Cardiac fibroblast (primary cell): ENCODE data around the gene MAGEA4.
"Not testable (repeated sequence)": the region's sequence is repeated elsewhere in the genome, so short reads cannot be mapped to it uniquely, and the experiment has no call there.

Experiments
- DNase-seq, 2 donors: peaks; one replicate each; pipeline versions ENCODE4 v3.0.0 to v3.0.0-alpha.2; 2010; ENCODE audit warnings: low read depth in 2 of 2
- H3K4me3 ChIP-seq, 2 donors: replicated peaks in 1 of 2; 1 replicate in 1 of 2; 2 replicates in 1 of 2; pipeline ENCODE4 v1.5.1; 2011; ENCODE audit warnings: low read depth in 2 of 2, low read length in 2 of 2, mild to moderate bottlenecking in 2 of 2, moderate library complexity in 1 of 2
- TF ChIP-seq, protein P1 (sequence below): IDR thresholded peaks from one replicate; pipeline ENCODE4 v1.5.1; 2011; ENCODE audit warnings: low read depth, mild to moderate bottlenecking, low read length, inconsistent platforms

MAGEA4 gene

DNA sequence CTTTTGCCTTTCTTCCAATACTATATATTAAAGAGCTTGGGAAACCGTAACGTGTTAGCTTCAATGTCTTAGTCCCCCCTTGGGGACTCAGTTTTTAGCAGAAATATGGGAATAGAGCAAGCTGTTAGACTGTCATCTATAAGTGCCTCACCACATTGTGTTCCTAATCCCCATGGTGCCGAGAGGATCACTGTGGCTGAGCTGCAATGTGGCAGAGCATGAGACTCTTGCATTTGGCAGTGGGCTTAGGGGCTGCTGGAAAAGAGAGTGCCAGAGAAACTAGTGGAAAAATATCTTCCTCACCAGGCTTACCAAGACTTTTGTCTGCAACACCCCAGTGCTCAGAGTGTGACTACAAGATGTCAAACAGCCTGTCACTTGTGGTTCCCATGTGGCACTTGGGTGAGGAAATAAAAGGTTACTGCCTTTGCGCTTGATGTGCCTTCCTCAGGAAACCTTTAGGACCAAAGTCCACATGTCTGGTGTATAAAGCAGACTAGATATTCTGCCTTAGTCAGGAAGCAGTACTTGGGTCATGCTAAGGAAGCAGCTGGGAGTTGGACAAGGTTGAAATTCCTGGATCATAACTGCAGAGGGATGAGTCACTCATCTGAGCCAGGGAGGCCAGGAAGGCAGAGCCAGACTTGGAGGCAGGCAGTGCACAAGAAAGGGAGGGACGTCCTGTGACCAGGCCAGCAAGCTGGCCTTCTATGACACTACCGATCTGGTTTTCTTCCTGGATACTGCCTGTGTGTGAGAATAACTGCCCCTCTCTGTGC lies 9.7 kb upstream of the MAGEA4 start:
- TF ChIP-seq, protein P1, sequence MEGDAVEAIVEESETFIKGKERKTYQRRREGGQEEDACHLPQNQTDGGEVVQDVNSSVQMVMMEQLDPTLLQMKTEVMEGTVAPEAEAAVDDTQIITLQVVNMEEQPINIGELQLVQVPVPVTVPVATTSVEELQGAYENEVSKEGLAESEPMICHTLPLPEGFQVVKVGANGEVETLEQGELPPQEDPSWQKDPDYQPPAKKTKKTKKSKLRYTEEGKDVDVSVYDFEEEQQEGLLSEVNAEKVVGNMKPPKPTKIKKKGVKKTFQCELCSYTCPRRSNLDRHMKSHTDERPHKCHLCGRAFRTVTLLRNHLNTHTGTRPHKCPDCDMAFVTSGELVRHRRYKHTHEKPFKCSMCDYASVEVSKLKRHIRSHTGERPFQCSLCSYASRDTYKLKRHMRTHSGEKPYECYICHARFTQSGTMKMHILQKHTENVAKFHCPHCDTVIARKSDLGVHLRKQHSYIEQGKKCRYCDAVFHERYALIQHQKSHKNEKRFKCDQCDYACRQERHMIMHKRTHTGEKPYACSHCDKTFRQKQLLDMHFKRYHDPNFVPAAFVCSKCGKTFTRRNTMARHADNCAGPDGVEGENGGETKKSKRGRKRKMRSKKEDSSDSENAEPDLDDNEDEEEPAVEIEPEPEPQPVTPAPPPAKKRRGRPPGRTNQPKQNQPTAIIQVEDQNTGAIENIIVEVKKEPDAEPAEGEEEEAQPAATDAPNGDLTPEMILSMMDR: no peak
- no peak overlapping the region for H3K4me3 ChIP-seq
- DNase-seq: peak; percentile 83 to 91

DNA sequence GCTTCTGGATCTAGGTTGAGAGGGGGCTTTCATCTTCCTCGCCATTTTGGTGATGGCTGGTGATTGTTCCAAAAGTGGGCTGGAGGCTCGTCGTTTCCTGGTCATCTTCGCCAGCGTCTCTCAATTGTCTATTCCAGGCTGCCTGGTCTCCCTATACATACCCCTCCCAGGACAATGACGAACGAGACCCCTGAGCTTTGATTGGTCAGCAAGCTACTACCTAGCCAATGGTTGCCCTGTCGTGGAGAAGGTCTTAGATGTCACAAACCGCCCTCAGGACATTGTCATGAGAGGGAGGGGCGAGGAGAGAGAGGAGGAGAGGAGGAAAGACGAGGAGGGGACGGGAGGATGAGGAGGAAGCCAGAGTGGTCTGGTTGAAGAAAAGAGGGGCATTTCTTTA lies 7.7 kb upstream of the MAGEA4 start:
- TF ChIP-seq, protein P1: no peak
- no peak overlapping the region for H3K4me3 ChIP-seq
- DNase-seq: no peak

DNA sequence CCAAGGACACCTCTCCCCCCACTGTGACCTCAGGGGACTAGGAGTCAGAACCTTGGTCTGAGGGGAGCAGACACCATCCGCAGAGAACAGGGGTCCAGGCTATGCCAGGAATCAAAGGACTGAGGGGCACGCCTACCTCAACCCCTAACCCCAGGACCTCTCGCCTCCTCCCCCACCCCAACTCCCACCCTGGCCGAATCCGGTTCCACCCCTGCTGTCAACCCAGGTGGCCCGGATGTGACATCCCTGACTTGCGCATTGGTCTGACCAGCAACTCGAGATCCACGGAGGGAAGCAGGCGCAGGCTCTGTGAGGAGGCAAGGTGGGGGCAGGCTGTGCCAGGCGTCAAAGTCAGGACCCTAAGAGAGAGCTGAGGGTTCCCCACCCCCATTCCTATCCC lies 468 bp upstream of the MAGEA4 start:
- TF ChIP-seq, protein P1: no peak
- H3K4me3 ChIP-seq: no peak overlapping the region
- DNase-seq: no peak

DNA sequence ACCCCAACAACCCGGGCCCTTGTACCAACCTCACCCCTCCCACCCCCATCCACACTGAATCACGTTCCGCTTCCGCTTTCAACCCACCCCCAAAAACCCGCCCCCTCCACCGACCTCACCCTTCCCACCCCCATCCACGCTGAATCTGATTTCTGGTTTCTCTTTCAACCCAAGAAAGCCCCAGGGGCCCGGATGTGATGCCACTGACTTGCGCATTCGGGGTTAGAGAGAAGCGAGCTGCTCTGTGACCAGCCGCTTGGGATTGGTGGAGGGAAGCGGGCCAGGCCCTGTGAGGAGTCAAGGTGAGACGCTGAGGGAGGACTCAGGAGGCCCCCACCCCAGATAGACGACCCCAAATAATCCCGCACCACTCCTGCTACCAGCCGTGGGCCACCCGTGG lies 6.0 kb downstream of the MAGEA4 start:
- H3K4me3 ChIP-seq, DNase-seq: not testable (repeated sequence)

DNA sequence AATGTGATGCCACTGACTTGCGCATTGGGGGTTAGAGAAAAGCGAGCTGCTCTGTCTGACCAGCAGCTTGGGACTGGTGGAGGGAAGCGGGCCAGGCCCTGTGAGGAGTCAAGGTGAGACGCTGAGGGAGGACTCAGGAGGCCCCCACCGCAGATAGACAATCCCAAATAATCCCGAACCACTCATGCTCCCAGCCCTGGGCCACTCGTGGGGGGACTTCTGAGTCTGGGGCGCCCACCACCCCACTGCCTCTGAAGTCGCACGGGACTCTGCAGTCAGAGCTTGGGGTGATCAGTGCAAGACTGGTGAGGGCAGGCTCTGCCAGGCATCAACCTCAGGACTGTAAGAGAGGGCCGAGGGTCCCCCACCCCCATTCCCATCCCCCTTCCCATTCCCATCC lies 6.9 kb downstream of the MAGEA4 start:
- no peak for DNase-seq
- no peak overlapping the region for H3K4me3 ChIP-seq
- TF ChIP-seq, protein P1: no peak

DNA sequence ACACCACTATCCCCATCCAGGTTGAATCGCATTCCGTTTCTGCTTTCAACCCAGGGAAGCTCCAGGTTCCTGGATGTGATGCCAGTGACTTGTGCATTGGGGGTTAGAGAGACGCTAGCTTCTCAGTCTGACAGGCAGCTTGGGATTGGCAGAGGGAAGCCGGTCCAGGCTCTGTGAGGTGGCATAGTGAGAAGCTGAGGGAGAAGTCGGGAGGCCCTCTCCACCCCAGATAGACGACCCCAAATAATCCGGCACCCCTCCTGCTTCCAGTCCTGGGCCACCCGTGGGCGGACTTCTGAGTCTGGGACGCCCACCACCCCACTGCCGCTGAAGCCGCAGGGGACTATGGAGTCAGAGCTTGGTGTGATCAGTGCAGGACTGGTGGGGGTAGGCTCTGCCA lies 7.4 kb downstream of the MAGEA4 start:
- TF ChIP-seq, protein P1: no peak
- no peak for DNase-seq
- H3K4me3 ChIP-seq: no peak overlapping the region

DNA sequence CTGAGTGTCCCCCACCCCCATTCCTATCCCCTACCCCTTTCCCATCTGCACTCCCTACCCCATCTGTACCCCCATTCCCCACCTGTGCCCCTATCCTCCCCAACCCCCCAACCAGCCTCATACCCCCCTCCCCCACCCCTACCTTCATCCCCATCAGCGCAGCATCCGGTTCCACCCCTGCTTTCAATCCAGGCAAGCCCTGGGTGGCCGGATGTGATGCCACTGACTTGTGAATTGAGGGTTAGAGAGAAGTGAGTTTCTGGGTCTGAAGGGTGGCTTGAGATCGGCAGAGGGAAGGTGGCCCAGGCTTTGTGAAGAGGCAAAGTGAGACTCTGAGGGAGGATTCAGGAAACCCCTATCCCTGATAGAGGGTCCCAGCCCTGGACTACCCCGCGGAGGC lies 7.8 kb downstream of the MAGEA4 start:
- no peak overlapping the region for H3K4me3 ChIP-seq
- TF ChIP-seq, protein P1: no peak
- no peak for DNase-seq
